T47D (cell line): ENCODE data around the gene PLEKHN1.
"Not testable (repeated sequence)": the region's sequence is repeated elsewhere in the genome, so short reads cannot be mapped to it uniquely, and the experiment has no call there.

Source experiments
- DNase-seq, 2 experiments: peaks; one replicate each; pipeline versions ENCODE4 v3.0.0 to v3.0.0-alpha.2; 2011 to 2012; ENCODE audit warnings: low read depth in 1 of 2, low spot score in 1 of 2
- JUND ChIP-seq: IDR thresholded peaks from 2 replicates; pipeline ENCODE4 v1.6.1; 2012; ENCODE audit warnings: low read depth
- in situ Hi-C: cut with HindIII; loops from 2 replicates; pipeline ENCODE4 v1.10.0; 2016; ENCODE audit warnings: low sequenced_read_pairs, low pct_unique_long_range_greater_than_20kb

The PLEKHN1 gene

DNA sequence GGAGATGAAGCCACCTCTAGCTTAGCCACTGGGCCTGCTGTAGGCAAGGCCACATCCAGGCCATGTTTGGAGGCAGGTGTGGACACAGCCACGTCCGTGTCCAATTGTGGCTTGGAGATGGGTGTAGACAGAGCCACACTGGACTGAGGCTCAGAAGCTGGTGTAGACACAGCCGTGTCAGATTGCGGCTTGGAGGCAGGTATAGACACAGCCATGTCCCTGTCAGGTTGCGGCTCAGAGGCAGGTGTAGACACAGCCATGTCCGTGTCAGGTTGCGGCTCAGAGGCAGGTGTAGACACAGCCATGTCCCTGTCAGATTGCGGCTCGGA lies 13.4 kb downstream of the PLEKHN1 start:
- in situ Hi-C loops: no loop called here
- no peak for TF ChIP-seq JUND
- DNase-seq: no peak

DNA sequence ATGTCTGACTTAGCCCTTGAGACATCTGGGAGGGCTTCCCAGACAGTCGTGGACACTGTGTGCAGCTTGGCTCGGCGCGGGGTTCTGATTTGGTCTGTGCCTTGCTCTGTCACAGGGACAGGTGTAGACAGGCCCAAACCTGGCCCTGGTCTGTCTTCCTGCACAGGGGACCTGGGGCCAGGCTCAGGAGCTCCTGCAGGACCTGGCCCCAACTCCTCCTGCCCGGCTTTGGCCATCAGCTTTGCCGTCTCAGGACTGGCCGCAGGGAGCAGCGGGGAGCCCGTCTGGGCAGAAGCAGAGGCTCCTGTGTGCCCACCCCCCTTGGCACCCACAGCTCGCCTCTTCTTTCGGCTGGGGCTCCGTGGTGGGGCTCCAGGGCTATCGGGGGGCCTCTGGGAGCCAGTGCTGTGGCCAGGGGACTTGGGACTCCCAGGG lies 13.9 kb downstream of the PLEKHN1 start:
- DNase-seq: no peak
- TF ChIP-seq JUND: no peak
- in situ Hi-C loops: no loop called here

DNA sequence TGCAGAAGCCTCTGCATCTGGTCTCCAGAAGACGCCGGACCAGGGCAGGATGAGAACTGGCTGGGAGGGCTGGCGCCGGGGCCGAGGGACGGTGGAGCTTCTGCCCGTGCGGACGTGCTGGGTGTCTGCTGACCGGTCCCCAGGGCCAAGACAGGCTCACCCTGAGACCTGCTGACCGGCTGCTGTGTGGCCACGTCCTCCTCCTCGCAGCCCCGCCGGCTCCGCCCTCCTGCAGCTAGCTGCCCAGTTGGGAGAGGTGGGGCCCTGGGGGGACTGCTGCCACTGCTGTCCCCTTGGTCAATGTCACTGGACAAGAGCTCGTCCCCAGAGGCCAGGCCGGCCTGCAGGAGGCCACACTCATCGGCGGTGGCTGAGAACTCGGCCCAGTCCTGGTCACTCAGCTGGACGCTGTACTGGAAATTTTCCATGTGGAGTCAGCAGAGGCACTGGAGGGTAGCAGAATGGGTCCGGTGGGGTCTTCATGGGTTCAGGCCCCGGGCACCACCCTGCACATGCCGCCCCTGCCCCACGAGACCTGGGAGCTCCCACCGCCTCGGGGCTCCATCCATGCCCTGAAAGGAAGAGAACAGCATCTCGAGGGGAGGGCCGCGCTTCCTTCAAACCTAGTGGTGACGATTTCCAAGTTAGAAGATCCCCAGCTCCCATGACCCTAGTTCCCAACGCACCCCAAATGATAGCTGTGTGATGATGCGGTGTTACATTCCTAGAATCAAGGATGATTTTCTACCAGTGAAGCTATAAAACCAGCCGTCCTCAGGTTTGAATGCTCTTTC lies 14.5 kb downstream of the PLEKHN1 start:
- no peak for TF ChIP-seq JUND
- in situ Hi-C loops: no loop called here
- DNase-seq: no peak

DNA sequence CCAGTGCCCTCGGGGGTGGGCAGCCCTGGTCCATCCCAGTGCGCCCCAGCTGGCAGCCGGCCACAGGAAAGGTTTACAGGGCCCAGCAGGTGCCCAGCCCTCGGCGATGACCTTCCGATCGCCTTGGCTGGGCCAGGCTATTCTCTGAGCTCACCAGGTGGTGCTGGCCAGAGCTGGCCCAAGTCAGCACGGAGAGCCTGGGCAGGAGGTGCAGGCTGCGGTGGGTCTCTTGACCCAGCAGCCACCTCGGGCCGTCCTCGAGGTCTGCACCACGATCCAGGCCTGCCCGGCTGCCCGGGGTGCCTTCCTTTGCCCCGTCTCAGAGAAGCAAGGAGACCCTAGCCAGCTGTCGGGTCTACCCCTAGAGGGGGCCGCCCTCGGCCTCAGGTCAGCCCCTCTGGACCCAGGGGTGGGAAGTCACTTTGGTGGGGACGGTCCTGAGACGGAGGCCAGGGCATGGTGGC lies 15.2 kb downstream of the PLEKHN1 start:
- in situ Hi-C loops: no loop called here
- DNase-seq: no peak
- TF ChIP-seq JUND: no peak

DNA sequence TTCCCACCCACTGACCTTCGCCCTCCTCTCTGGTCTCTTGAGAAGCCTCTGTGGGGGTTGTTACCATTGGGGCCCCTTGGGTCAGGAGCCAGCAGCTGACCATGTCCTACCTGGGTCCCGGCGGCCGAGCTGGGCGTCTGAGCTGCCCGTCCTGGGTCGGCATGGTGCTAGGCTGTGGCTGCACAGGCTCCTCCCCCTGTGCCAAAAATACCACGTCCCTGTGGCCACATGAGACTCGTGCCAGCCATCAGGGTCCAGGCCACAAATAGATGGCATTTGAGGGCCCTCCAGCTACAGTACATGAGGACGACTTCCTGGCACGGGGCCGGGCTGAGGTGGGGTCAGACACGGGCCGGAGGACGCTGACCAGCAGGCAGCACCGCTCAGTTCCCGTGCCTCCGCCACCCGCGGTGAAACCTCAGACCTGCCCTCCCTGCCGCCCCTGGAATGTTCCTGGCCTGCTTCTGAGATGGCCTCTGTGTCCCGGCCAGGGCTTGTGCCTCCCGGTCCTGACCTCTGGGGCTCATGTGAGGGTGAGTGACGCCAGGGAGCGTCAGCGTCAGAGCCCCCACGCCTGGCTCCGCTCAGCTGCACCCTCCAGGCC lies 15.8 kb downstream of the PLEKHN1 start, which contains the start of gene PERM1:
Gene PERM1 (minus strand): TSS at position 139 of the 604 bp plus-strand sequence. CDS start 1,064 bp downstream, outside the sequence.
- in situ Hi-C loops: no loop called here
- DNase-seq: no peak
- no peak for TF ChIP-seq JUND

DNA sequence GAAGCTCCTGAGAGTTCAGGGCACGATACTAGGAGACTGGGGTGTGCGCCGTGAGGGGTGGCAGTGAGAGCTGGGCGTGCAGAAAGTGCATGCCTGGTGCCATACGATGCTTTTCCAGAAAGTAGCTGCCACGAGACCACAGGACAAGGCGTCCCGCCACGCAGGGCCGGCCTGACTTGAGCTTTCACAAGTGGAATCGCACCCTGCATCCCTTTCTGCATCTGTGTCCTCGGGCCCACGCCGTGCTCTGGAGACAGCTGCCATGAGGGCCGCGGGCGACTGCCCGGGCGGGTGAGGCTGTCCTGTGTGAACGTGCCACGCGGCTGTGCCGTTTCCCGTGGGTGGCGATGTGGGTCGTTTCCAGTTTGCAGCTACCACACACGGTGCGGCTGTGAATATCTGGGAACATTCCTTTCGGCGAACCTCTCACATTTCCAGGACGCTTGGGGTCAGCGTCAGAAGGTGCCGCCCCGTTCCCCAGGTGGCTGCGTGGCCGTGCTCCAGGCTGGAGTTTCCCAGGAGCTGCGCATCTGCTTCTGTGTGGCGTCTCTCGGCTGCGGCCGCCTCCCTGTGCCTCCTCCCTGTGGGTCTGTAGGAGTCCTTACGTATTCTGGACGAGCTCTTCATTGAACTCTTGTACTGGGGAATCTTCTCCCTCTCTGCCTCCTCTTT lies 16.6 kb downstream of the PLEKHN1 start:
- TF ChIP-seq JUND: no peak
- in situ Hi-C loops: no loop called here
- no peak for DNase-seq

DNA sequence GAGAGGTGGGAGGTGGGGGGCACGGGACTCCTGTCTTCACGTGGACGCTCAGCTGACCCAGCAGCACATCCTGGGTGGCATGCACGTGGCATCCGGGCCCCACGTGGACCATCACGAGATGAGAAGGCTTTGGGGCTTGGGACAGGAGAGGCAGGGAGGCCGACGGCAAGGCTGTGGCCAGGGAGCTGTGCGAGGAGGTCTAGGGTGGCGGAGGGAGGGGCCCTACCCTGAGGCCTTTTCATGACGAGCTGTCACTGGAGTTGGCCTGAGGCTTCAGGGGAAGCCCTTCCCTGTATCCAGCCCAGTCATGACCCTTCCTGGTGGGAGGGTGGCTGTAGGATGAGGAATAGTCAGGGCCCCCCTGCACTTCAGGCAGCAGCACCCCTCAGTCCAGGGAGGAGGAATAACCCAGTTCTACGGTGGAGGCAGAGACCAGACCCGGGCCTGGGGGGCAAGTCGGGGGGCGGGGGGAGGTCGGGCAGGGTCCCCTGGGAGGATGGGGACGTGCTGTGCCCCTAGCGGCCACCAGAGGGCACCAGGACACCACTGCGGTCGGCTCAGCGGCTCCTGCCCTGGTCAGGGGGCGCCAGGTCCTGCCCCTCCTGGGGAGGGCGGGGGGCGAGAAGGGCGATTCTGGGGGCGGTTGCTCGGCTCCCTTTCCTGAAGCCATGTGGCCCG lies 17.7 kb downstream of the PLEKHN1 start:
- no peak for DNase-seq
- TF ChIP-seq JUND: no peak
- in situ Hi-C loops: no loop called here

DNA sequence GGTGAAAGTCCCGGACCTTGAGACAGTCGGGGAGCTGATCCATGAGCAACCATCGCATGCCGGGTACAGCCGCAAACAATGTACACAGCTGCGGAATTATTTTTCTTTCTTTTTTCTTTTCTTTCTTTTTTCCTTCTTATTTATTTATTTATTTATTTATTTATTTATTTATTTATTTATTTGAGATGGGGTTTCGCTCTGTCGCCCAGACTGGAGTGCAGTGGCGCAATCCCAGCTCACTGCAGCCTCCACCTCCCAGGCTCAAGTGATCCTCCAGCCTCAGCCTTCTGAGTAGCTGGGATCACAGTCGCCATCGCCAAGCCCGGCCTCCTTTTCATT lies 18.2 kb downstream of the PLEKHN1 start:
- in situ Hi-C loops: no loop called here
- no peak for TF ChIP-seq JUND
- no peak for DNase-seq

DNA sequence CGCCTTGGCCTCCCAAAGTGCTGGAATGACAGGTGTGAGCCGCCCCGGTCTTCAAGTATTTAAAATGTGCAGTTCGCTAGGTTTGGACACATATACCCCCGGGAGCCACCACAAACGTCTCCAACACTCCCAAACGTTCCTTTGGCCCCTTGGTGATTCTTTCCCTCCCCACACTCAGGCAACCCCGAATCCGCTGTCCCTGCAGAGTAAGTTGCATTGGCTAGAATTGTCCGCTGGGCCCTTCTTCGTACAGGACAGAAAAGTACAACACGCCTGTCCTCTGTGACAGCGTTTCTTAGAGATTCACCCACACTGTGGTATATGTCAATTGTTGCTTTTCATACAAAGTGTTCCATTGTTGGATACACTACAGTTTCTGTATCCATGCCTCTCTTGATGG lies 18.8 kb downstream of the PLEKHN1 start:
- in situ Hi-C loops: no loop called here
- no peak for TF ChIP-seq JUND
- no peak for DNase-seq

DNA sequence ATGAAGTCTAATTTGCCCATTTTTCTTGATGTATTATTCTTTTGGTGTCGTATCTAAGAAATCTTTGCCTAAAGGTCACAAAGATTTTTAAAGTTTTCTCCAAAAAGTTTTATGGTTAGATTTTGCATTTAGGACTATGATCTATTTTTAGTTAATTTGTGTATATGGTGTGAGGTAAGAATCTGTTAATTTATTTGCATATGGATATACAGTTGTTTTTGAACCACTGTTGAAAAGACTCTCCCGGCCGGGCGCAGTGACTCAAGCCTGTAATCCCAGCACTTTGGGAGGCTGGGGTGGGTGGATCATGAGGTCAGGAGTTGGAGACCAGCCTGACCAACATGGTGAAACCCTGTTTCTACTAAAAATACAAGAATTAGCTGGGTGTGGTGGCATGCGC lies 21.8 kb downstream of the PLEKHN1 start:
- in situ Hi-C loops, DNase-seq: not testable (repeated sequence)

DNA sequence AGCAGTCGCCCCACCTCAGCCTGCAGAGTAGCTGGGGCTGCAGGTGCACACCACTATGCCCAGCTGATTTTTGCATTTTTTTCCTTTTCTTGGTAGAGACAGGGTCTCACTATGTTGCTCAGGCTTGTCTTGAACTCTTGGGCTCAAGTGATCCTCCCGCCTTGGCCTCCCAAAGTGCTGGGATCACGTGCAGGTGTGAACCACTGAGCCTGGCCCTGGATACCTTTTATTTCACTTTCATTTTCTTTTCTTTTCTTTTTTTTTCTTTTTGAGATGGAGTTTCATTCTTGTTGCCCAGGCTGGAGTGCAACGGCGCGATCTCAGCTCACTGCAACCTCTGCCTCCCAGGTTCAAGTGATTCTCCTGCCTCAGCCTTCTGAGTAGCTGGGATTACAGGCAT lies 25.0 kb downstream of the PLEKHN1 start:
- in situ Hi-C loops, DNase-seq: not testable (repeated sequence)

DNA sequence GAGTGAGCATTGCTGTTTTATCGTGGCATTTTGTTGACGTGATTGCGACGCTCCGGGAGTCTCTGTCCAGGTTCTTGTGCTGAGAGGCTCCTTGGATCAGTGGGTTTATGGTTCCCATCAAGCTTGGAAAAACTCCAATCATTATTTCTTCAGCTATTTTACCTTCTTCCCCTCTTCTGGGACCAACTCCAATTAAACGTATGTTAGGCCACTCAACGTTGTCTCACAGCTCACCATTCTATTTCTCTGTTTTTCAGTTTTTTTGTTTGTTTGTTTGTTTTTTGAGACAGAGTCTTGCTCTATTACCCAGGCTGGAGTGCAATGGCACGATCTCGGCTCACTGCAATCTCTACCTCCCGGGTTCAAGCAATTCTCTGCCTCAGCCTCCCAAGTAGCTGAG lies 25.6 kb downstream of the PLEKHN1 start:
- TF ChIP-seq JUND: no peak
- no peak for DNase-seq
- in situ Hi-C loops: no loop called here

DNA sequence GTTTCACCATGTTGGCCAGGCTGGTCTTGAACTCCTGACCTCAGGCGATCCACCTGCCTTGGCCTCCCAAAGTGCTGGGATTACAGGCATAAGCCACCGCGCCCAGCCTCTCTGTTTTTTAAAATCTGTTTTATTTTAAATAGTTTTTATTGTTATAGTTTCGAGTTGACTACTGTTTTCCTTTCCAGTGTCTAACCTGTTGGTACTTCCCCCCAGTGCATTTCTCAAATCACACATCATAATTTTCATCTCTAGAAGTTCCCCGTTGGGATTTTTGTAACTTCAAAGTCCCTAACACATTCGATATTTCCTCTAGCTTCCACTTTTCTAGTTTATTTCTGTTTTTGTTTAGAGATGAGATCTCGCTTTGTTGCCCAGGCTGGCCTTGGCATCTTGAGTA lies 26.1 kb downstream of the PLEKHN1 start:
- in situ Hi-C loops: no loop called here
- no peak for DNase-seq
- no peak for TF ChIP-seq JUND
